LHCN-M2 (cell line): ENCODE measurements around the gene PAPSS2. TPM values are rescaled to one million over a fixed set of nuclear protein-coding genes. Genes with fewer than 3 reads are reported as not detected.

Experiments used
- DNase-seq: peaks from one replicate; pipeline ENCODE4 v3.0.0-alpha.2; 2012; ENCODE audit warnings: low read depth
- total RNA-seq: library from RNA; depleted of rRNA; stranded (reverse); fragments of >200 nt; gene quantifications from 2 replicates; pipeline ENCODE4 v1.2.3, GENCODE V29; 2014; rRNA removed

The PAPSS2 gene
- total RNA-seq, 1 experiment from 2014 or later = 34.5 TPM

DNA sequence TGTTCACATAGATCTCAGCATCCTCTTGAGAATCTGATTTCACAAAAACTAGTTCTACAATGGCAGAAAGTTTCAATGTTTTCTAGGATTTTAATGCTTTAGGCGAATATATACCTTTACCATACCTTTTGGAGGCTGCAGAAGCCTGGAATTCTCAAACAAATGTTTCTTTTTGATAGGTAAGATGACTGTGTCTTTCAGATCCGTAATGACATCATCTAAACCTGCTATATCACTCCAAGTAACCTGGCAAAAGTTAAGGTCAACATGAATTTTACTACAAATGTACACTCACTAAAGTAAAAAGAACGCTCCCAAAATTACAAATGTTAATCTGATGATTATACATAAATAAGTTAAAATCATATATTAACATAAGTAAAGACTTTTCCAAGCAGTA is 130.5 kb downstream of the PAPSS2 start:
- DNase-seq = no peak

GRCh38 chr10:87794285-87794684 is 134.6 kb downstream of the PAPSS2 start:
- no peak for DNase-seq

Other genes starting within 250 kb of the PAPSS2 start
- 43.1 and 45.0 TPM in 2 replicates for gene MINPP1, start 155.0 kb upstream of the PAPSS2 start, total RNA-seq
- gene ATAD1, start 158.3 kb downstream of the PAPSS2 start, total RNA-seq = 29.2 and 32.3 TPM in 2 replicates
- gene KLLN, start 203.7 kb downstream of the PAPSS2 start, total RNA-seq = 0.77 and 0.92 TPM in 2 replicates
- 43.5 and 50.1 TPM in 2 replicates for gene PTEN, start 203.7 kb downstream of the PAPSS2 start, total RNA-seq